ENCODE results near the gene KCNQ1.

GRCh38 chr11:2489083-2489482, 44.3 kb downstream of the KCNQ1 start:
- TF ChIP-seq RAD21 (IDR thresholded peaks at IDR 0.05; ENCODE audit: low read length) (no peak), REST (IDR thresholded peaks at IDR 0.05; ENCODE audit: low read depth, low read length) (no peak), MAX (IDR thresholded peaks at IDR 0.05; ENCODE audit: low read depth) (no peak), CTCF (IDR thresholded peaks at IDR 0.05) (no peak), EP300 (IDR thresholded peaks at IDR 0.05; ENCODE audit: borderline replicate concordance in 1 of 2, low read depth in 1 of 2, low read length in 1 of 2) (no peak), MXI1 (IDR thresholded peaks at IDR 0.05; ENCODE audit: low read depth, low read length) (no peak), NRF1 (IDR thresholded peaks at IDR 0.05; ENCODE audit: low read depth, low read length) (no peak), NFIC (IDR thresholded peaks at IDR 0.05; ENCODE audit: borderline replicate concordance) (no peak), EZH2phosphoT487 (IDR thresholded peaks at IDR 0.05; ENCODE audit: borderline replicate concordance, low read depth) (no peak), POLR2AphosphoS5 (IDR thresholded peaks at IDR 0.05; ENCODE audit: low read depth, low read length) (no peak), RXRA (IDR thresholded peaks at IDR 0.05; ENCODE audit: borderline replicate concordance, low read depth) (no peak), TCF12 (IDR thresholded peaks at IDR 0.05) (no peak), RCOR1 (IDR thresholded peaks at IDR 0.05; ENCODE audit: low read length) (no peak)

All from SK-N-SH (cell line).